GM12891 (cell line): ENCODE results near the gene N4BP2L1.
"Not testable (repeated sequence)": the region's sequence is repeated elsewhere in the genome, so short reads cannot be mapped to it uniquely, and the experiment has no call there.

Source experiments
- DNase-seq: peaks from one replicate; pipeline ENCODE4 v3.0.0; 2011; ENCODE audit warnings: low spot score; ENCODE audit not compliant: insufficient read length
- FAIRE-seq: peaks from 2 replicates; lab custom pipeline; 2011; peaks lifted over from hg19 to GRCh38; lab: Jason Lieb, UNC
- PAX5 ChIP-seq: IDR thresholded peaks from 2 replicates; pipeline ENCODE4 v1.6.1; 2011; ENCODE audit warnings: low read length, moderate library complexity, mild to moderate bottlenecking; ENCODE audit not compliant: insufficient read depth, severe bottlenecking
- POLR2A ChIP-seq: IDR thresholded peaks from 2 replicates; pipeline ENCODE4 v1.6.1; 2011; ENCODE audit warnings: low read depth, low read length, control low read depth
- POLR2AphosphoS5 ChIP-seq: IDR thresholded peaks from 2 replicates; pipeline ENCODE4 v1.6.1; 2011; ENCODE audit warnings: low read depth, low read length, control low read depth
- POU2F2 ChIP-seq: IDR thresholded peaks from 2 replicates; pipeline ENCODE4 v1.6.1; 2011; ENCODE audit warnings: low read depth, mild to moderate bottlenecking, control low read depth, low read length, moderate library complexity
- SPI1 ChIP-seq: IDR thresholded peaks from 2 replicates; pipeline ENCODE4 v1.6.1; 2011; ENCODE audit warnings: low read depth, low read length, control low read depth
- TAF1 ChIP-seq: IDR thresholded peaks from 2 replicates; pipeline ENCODE4 v1.6.1; 2011; ENCODE audit warnings: low read depth, low read length, control low read depth

N4BP2L1 gene

DNA sequence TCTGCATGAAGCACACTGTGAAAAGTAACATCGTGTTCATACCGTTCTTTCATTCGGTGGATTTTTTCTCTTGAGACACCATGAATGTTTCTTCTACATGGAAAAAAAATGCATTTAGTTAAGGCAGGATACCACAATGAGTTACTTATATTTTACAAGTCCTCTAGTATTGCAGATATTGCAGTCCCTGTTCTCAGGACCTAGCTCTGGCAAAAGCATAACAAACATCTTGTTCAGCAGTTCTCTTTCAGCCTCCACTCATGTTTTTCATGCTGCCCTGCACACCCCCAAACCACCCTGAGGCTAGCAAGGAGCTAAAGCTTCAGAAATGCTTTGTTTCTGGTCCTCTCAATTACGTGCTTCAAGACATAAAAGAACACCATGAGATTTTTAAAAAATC, 24.8 kb downstream of the N4BP2L1 start:
- DNase-seq (no peak), FAIRE-seq (no peak)
- no peak for TF ChIP-seq POLR2A
- TF ChIP-seq PAX5: no peak
- no peak for TF ChIP-seq POLR2AphosphoS5
- TF ChIP-seq SPI1: no peak

GRCh38 chr13:32391101-32391619, 36.8 kb downstream of the N4BP2L1 start:
- no peak for DNase-seq
- TF ChIP-seq SPI1 (no peak), POLR2A (no peak), POU2F2 (no peak), POLR2AphosphoS5 (no peak), PAX5 (no peak), TAF1 (no peak)
- FAIRE-seq: no peak

DNA sequence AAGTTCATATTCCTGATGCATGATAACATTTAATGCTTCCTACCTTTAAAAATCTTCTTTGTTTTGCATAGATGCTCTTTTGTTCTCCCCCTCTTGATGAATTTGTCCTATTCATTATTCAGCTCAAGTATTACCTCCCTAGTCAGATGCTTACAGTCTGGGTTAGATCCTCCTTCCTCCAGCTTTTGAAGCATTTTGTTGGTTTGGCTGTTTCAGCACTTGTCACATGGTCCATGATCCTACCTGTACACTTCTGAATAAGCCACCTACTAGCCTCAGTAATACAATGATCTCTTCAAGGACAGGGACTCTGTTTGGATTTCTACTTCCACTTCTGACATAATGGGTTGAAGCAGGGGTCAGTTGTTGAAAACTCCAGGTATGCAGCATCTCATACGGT, 37.4 kb downstream of the N4BP2L1 start:
- TF ChIP-seq POLR2AphosphoS5 (no peak), PAX5 (no peak), POU2F2 (no peak), TAF1 (no peak), SPI1 (no peak), POLR2A (no peak)
- FAIRE-seq (peak; percentile 28), DNase-seq (no peak)

DNA sequence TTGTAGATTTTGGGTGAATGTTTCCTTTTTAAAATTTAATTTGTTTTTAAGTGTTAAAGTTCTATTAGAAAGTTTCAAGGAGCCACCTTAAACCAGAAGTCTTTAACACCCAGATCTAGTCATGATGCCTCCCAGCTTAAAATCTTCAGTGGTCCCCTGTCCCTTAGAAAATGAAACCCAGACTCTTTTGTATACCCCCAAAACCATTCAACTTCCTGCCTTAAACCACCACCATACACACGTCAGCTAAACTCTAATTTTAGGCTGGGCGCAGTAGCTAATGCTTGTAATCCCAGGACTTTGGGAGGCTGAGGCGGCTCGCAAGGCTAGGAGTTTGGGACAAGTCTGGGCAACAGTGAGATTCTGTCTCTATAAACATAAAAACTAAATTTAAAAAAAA, 37.9 kb downstream of the N4BP2L1 start:
- DNase-seq: no peak
- no peak for FAIRE-seq

DNA sequence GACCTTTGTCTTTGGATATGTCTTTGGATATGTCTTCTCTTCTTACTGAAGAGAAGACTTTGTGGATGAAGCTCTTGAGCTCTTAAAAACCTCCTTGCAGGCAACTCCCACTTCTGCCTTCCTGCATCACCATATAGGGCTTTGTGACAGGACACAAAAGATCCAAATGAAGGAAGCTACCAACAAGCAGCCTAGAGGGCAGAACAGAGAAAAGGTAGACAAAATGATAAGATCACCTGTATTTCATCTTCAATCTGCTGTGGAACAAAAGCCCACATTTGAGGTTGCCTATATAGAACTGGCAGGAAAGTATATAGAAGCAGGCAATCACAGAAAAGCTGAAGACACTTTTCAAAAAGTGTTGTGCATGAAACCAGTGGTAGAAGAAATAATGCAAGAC, 42.5 kb downstream of the N4BP2L1 start:
- no peak for FAIRE-seq
- no peak for TF ChIP-seq POLR2A
- DNase-seq: no peak

More for the DNA sequence above, 37.9 kb downstream of the N4BP2L1 start:
- no peak for TF ChIP-seq POLR2AphosphoS5
- no peak for TF ChIP-seq TAF1
- TF ChIP-seq POLR2A: no peak

- no peak for FAIRE-seq
- DNase-seq: no peak
- TF ChIP-seq SPI1 (peak; percentile 95), POU2F2 (no peak)
These were observed 43.2 kb downstream of the N4BP2L1 start for GRCh38 chr13:32384702-32385101.

DNA sequence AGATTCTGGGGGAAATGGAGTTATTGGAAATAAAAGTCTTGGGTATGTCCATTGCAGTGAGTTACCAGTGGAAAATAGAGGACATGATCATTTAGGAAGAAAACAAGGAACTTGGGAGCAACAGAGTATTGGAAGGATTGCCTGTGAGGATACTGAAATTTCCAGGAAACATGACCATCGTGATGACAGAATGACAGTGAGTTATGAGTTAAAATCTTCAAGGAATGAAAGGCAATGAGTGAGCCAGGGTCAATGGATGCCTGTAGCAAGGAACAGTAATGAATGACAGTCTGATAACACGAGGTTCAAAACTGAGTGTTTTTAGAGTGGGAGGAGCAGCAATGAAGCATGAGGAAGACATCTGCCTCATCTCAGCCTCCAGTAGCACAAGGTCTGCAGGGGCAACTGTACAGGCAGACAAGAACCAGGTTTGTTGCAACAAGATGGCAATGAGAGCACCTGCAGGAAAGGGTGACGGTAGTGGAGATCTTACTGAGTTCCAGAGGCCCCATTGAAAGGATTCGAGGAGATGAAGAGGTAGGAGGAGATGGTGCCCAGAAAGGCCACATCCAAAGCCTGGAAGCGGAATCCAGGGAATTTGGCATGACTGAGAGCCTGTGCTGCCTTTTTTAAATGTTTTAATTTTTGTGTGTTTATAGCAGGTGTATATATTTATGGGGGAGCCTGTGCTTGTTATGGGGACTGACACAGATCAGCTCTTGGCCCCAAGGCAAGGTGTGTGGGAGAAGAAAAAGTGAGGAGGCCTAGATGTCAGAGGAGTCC, 43.9 kb downstream of the N4BP2L1 start:
- DNase-seq (no peak), FAIRE-seq (peak; percentile 13)

DNA sequence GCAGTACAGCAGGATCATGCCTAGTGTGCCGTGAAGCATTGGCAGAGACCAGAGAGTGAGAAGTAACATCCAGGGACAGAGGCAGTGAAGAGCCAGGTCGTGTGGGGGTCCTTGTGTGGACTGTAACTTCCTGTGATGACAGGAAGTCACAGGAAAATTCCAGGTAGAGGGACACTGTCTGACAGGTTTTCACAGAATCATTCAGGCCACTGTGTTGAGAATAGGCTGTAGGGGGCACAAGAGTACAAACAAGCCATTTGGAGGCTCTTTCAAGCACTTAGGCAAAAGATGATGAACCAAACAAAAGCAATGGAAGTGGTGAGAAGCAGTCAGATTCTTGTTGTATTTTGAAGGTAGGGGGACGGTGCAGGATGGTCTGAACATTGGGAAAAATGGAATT, 46.4 kb downstream of the N4BP2L1 start:
- DNase-seq: no peak
- FAIRE-seq: peak; percentile 75
- no peak for TF ChIP-seq TAF1

More for the DNA sequence above, 43.9 kb downstream of the N4BP2L1 start:
- TF ChIP-seq POLR2A (no peak), SPI1 (no peak), TAF1 (no peak), POLR2AphosphoS5 (no peak), POU2F2 (no peak), PAX5 (no peak)

GRCh38 chr13:32378012-32378411, 49.9 kb downstream of the N4BP2L1 start:
- TF ChIP-seq SPI1 (no peak), TAF1 (no peak), POLR2A (no peak), POU2F2 (no peak), PAX5 (no peak), POLR2AphosphoS5 (no peak)
- DNase-seq: no peak
- no peak for FAIRE-seq

DNA sequence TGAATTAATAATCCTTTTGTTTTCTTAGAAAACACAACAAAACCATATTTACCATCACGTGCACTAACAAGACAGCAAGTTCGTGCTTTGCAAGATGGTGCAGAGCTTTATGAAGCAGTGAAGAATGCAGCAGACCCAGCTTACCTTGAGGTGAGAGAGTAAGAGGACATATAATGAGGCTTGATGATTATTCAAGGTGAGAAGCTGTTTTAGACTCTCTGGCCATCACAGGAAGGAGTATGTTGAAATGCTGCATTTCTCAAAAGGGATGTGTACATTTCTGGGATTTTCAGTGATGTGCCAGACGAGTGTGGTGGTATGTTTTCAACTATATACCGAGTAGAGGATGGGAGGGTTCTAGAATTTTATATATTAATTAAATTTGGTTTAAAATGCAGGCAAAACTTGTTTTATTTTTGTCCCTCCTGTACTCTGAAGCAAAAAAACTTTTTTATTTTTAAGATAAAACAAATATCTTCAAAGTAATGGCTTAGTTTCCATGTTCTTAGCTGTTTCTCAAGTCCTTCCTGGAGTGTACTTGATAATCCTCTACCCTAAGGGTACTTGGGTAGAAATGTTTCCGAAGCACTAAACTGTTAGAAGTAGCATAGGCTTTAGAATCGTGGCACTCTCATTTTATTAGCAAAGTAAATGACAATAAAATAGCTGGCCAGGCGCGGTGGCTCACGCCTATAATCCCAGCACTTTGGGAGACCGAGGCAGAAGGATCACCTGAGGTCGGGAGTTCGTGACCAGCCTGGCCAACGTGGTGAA, 51.1 kb downstream of the N4BP2L1 start:
- TF ChIP-seq POLR2A (no peak), TAF1 (no peak), SPI1 (no peak), POU2F2 (no peak), POLR2AphosphoS5 (no peak), PAX5 (no peak)
- no peak for FAIRE-seq
- DNase-seq: no peak

- no peak for TF ChIP-seq SPI1
- TF ChIP-seq POU2F2: no peak
- TF ChIP-seq PAX5: no peak
- no peak for TF ChIP-seq TAF1
- no peak for TF ChIP-seq POLR2A
- TF ChIP-seq POLR2AphosphoS5: no peak
- DNase-seq: no peak
- FAIRE-seq: no peak
These were observed 57.1 kb downstream of the N4BP2L1 start for GRCh38 chr13:32370805-32371204.

DNA sequence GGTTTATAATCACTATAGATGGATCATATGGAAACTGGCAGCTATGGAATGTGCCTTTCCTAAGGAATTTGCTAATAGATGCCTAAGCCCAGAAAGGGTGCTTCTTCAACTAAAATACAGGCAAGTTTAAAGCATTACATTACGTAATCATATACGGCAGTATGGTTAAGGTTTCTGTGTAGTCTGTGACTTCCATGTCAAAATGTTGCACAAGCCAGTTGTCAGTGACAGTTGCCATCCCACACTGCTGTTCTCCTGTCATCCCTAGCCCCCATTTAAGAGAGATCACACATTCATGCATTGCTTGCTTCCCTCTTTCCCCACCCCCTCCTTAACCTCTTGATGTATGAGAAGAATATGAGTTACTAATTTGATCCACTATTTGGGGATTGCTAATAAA, 65.4 kb downstream of the N4BP2L1 start:
- FAIRE-seq: peak; percentile 13
- no peak for TF ChIP-seq POLR2AphosphoS5
- no peak for TF ChIP-seq TAF1
- TF ChIP-seq POU2F2: no peak
- no peak for TF ChIP-seq SPI1
- TF ChIP-seq POLR2A: no peak
- no peak for TF ChIP-seq PAX5
- DNase-seq: no peak

DNA sequence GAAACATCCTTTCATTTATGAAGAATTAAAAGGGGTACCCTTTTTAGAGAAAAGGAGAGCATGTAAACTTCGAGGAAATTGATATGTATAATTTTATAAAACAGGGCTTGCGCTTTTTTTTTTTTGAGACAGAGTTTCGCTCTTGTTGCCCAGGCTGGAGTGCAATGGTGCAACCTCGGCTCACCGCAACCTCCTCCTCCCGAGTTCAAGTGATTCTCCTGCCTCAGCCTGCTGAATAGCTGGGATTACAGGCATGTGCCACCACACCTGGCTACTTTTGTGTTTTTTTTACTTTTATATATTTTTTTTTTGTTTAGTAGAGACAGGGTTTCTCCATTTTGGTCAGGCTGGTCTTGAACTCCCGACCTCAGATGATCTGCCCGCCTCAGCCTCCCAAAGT, 72.0 kb downstream of the N4BP2L1 start:
- not testable (repeated sequence) for DNase-seq, FAIRE-seq
